Aorta (tissue), 5 donors: ENCODE results near the gene NTSR1. TPM values are rescaled to one million over a fixed set of nuclear protein-coding genes. Genes with fewer than 3 reads are reported as not detected.

ENCODE experiments used
- ATAC-seq: fragments of 200-7000 bp; cut with Tn5 transposase; one replicate; pipeline ENCODE4 v1.9.1; 2022; ENCODE audit warnings: moderate library complexity; ENCODE audit not compliant: low FRiP score
- DNase-seq, 2 donors: peaks; one replicate each; pipeline ENCODE4 v3.0.0-alpha.2; 2020
- H3K27ac ChIP-seq, 2 donors: one replicate each; pipeline ENCODE4 v1.5.1; 2013; ENCODE audit warnings: low read length in 2 of 2, mild to moderate bottlenecking in 2 of 2, moderate library complexity in 2 of 2, control low read depth in 1 of 2, inconsistent platforms in 1 of 2, low read depth in 1 of 2
- H3K27me3 ChIP-seq, 2 donors: one replicate each; pipeline ENCODE4 v1.6.1; 2013; ENCODE audit warnings: control low read depth in 1 of 2, low read length in 1 of 2, mild to moderate bottlenecking in 1 of 2, moderate library complexity in 1 of 2; ENCODE audit not compliant: insufficient read depth in 2 of 2, control insufficient read depth in 1 of 2
- H3K36me3 ChIP-seq, 2 donors: one replicate each; pipeline ENCODE4 v1.6.1; 2013; ENCODE audit warnings: control low read depth in 1 of 2, low read length in 1 of 2, mild to moderate bottlenecking in 1 of 2; ENCODE audit not compliant: insufficient read depth in 2 of 2, control insufficient read depth in 1 of 2
- H3K4me1 ChIP-seq, 2 donors: one replicate each; pipeline ENCODE4 v1.6.1; 2013; ENCODE audit warnings: low read length in 2 of 2, control low read depth in 1 of 2, mild to moderate bottlenecking in 1 of 2, moderate library complexity in 1 of 2; ENCODE audit not compliant: insufficient read depth in 2 of 2, control insufficient read depth in 1 of 2
- H3K4me3 ChIP-seq, 2 donors: one replicate each; pipeline ENCODE4 v1.5.1; 2013; ENCODE audit warnings: low read length in 2 of 2, control low read depth in 1 of 2, mild to moderate bottlenecking in 1 of 2
- H3K9me3 ChIP-seq: one replicate; pipeline ENCODE4 v1.6.1; 2013; ENCODE audit warnings: mild to moderate bottlenecking, low read length; ENCODE audit not compliant: control insufficient read depth
- WGBS, 2 donors: extraction: QIAGEN DNeasy Blood & Tissue Kit; methylation state at CpG; one replicate each; pipeline ENCODE4 v1.1.7; 2013; 5-methylcytosine and 5-hydroxymethylcytosine counted together
- intact Hi-C, 2 donors: fragments of 100-400 bp; cut with DNase I; formaldehyde crosslinking; loops; one replicate each; pipeline versions ENCODE4 v1.14.2 to v1.15.0; 2022
- polyA plus RNA-seq, 2 donors: library from polyadenylated mRNA; stranded (reverse); fragments of 200-250 nt; gene quantifications; one replicate each; pipeline ENCODE4 v1.2.3, GENCODE V29; 2013
- total RNA-seq, 2 donors: library from RNA; stranded (reverse); fragmentation: NEBNext Ultra II Directional; extraction: Animal tissue kit (Norgen Biotek cat#: 25700); gene quantifications; one replicate each; pipeline ENCODE4 v1.2.1, GENCODE V29; 2021
- donor health status: healthy with polysubstance abuse.
- donor health status: Bipolar disorder and iron deficiency.
- donor health status: DM: no; HTN: no; CAD: no.
- donor health status: DM: no; HTN: no; CAD: no.
- donor health status: DM: yes; HTN: yes; CAD: no.

NTSR1 gene
- total and polyA plus RNA-seq, 4 donors = not detected

- no peak overlapping the region for H3K27ac ChIP-seq
- H3K9me3 ChIP-seq = no peaks in the 10 kb centered on the region
- no peak for ATAC-seq
- H3K36me3 ChIP-seq = no peaks in the 10 kb centered on the region
- no peaks in the 10 kb centered on the region for H3K27me3 ChIP-seq
- H3K4me1 ChIP-seq = no peaks in the 10 kb centered on the region
- 75 to 78% methylated on average over 18 of the region's 18 CpGs for WGBS, 2 donors
- peak; percentile 29 to 63 for DNase-seq
- no peak overlapping the region for H3K4me3 ChIP-seq
- intact Hi-C loops = no loop called here
Observed at GRCh38 chr20:62733891-62734290, 25.3 kb downstream of the NTSR1 start.

DNA sequence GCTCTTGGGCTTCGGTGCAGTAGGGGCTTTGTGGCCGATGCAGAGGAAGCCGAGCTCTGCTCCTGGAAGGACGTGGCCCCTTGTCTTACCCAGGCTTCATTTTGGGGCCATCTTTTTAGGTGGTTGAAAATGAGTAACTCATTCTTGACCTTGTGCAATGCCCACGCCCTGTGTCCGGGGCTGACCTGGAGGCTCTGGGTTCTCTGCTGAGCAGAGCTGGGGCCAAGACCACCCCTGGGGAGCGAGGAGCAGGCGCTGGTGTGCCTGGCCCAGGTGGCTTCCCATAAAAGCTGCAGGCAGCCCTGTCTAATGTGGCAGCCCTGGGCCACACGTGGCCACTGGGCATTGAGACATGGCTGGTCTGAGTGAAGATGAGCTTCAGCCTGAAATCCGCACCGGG, 25.7 kb downstream of the NTSR1 start:
- H3K4me3 ChIP-seq = no peak overlapping the region
- no peak overlapping the region for H3K27ac ChIP-seq
- 86 to 90% methylated on average over 11 of the region's 11 CpGs for WGBS, 2 donors
- no peaks in the 10 kb centered on the region for H3K27me3 ChIP-seq
- no peaks in the 10 kb centered on the region for H3K36me3 ChIP-seq
- intact Hi-C loops = no loop called here
- DNase-seq = peak in 1 of 2 donors; percentile 58
- H3K9me3 ChIP-seq = no peaks in the 10 kb centered on the region
- no peak for ATAC-seq
- H3K4me1 ChIP-seq = no peaks in the 10 kb centered on the region

DNA sequence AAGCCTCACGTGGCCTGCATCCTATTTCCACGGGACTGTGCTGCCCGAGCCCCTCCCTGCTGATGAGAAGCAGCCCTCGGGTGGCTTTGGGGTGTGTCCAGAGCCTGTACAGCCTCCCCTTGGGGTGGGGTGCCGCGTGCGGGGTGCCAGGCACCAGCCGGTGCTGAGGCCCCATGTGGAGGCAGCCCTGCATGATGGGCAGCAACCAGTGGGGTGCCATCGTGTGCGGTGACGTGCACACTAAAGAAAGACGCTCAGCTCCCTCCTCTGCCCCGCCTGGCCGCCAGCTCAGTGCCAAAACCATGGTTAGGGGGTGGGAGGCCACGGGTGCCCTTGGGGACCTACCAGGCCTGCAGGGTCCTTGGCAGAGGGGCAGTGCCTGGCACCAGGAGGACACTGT, 26.2 kb downstream of the NTSR1 start:
- no peaks in the 10 kb centered on the region for H3K36me3 ChIP-seq
- no peak for ATAC-seq
- DNase-seq = peak; percentile 37 to 66
- no peak overlapping the region for H3K4me3 ChIP-seq
- intact Hi-C loops = no loop called here
- no peaks in the 10 kb centered on the region for H3K9me3 ChIP-seq
- H3K4me1 ChIP-seq = no peaks in the 10 kb centered on the region
- H3K27me3 ChIP-seq = no peaks in the 10 kb centered on the region
- 82 to 85% methylated on average over 15 of the region's 15 CpGs for WGBS, 2 donors
- no peak overlapping the region for H3K27ac ChIP-seq

DNA sequence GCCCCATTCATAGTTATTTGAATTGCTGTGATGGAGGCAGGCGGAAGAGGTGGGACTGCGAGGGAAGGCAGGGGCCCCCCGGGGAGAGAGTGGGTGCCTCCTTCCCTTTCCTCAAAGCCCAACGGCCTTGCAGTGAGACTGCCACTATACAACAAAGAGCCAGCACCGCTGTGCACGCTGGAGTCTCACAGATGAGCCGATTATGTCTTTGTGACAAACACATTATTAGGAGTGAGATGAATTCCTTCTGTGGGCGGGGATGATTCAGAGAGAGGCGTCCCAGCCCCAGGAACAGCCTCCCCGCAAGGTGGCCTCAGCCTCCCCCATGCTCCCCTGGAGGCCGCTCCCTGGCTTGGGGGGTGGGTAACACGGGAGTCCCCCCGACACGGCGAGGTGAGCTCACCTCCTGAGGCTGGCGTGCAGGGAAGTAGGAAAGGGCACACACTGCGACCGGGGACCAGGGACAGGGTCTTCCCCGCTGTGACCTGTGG, 26.7 kb downstream of the NTSR1 start:
- no peak for ATAC-seq
- no peaks in the 10 kb centered on the region for H3K36me3 ChIP-seq
- peak; percentile 35 to 62 for DNase-seq
- no peaks in the 10 kb centered on the region for H3K9me3 ChIP-seq
- no peaks in the 10 kb centered on the region for H3K27me3 ChIP-seq
- H3K27ac ChIP-seq = no peak overlapping the region
- H3K4me1 ChIP-seq = no peaks in the 10 kb centered on the region
- 80% methylated on average over 19 of the region's 19 CpGs for WGBS, 2 donors
- H3K4me3 ChIP-seq = no peak overlapping the region
- intact Hi-C loops = no loop called here

DNA sequence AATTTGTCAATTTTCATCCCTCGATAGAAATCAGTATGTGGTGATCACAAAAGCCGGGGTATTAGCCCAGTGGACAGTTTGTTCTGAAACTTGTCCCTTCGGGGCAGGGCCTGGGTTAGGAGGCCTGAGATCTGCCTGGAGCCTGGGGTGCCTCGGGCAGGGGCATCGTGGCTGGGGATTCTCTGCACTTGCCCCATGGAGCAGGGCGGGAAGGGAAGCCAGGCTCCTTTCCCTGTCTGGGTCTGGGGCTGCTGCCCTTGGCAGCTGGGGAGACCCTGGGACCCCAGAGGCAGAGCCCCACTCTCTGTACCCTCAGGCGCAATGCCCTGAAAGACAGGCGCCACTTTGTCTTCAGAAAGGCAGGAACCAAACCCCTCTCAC, 27.4 kb downstream of the NTSR1 start:
- DNase-seq (peak; percentile 21 to 35), ATAC-seq (no peak)
- Histone ChIP-seq H3K36me3 (no peaks in the 10 kb centered on the region), H3K27me3 (no peaks in the 10 kb centered on the region), H3K9me3 (no peaks in the 10 kb centered on the region), H3K4me1 (no peaks in the 10 kb centered on the region), H3K4me3 (no peak overlapping the region), H3K27ac (no peak overlapping the region)
- intact Hi-C loops = no loop called here
- WGBS, 2 donors = 91 to 94% methylated on average over 8 of the region's 8 CpGs

GRCh38 chr20:62736407-62737071, 27.9 kb downstream of the NTSR1 start:
- Histone ChIP-seq H3K4me1 (no peaks in the 10 kb centered on the region), H3K9me3 (no peaks in the 10 kb centered on the region), H3K4me3 (no peak overlapping the region), H3K27ac (no peak overlapping the region), H3K36me3 (no peaks in the 10 kb centered on the region), H3K27me3 (no peaks in the 10 kb centered on the region)
- intact Hi-C loops = no loop called here
- DNase-seq (peak in 1 of 2 donors; percentile 50), ATAC-seq (no peak)
- 79 to 81% methylated on average over 14 of the region's 14 CpGs for WGBS, 2 donors

GRCh38 chr20:62737271-62737811, 28.7 kb downstream of the NTSR1 start:
- intact Hi-C loops = no loop called here
- H3K27ac ChIP-seq = no peak overlapping the region
- H3K4me3 ChIP-seq = no peak overlapping the region
- H3K36me3 ChIP-seq = no peaks in the 10 kb centered on the region
- H3K9me3 ChIP-seq = no peaks in the 10 kb centered on the region
- H3K27me3 ChIP-seq = no peaks in the 10 kb centered on the region
- H3K4me1 ChIP-seq = no peaks in the 10 kb centered on the region
- DNase-seq (peak; percentile 35 to 69), ATAC-seq (no peak)
- WGBS, 2 donors = 82 to 83% methylated on average over 19 to 20 of the region's 20 CpGs

GRCh38 chr20:62738025-62738881, 29.6 kb downstream of the NTSR1 start:
- Histone ChIP-seq H3K9me3 (no peaks in the 10 kb centered on the region), H3K27me3 (no peaks in the 10 kb centered on the region), H3K4me1 (no peaks in the 10 kb centered on the region), H3K36me3 (no peaks in the 10 kb centered on the region), H3K27ac (no peak overlapping the region), H3K4me3 (no peak overlapping the region)
- intact Hi-C loops = no loop called here
- DNase-seq (peak; percentile 36 to 71), ATAC-seq (no peak)
- 63% methylated on average over 29 of the region's 29 CpGs for WGBS, 2 donors
